ENCODE measurements around the gene FRMD4A. TPM values are rescaled to one million over a fixed set of nuclear protein-coding genes. Genes with fewer than 3 reads are reported as not detected.
"Not testable (repeated sequence)": the region's sequence is repeated elsewhere in the genome, so short reads cannot be mapped to it uniquely, and the experiment has no call there.

Gene FRMD4A
- total RNA-seq, 1 experiment from 2014 or later = 18.3 TPM

DNA sequence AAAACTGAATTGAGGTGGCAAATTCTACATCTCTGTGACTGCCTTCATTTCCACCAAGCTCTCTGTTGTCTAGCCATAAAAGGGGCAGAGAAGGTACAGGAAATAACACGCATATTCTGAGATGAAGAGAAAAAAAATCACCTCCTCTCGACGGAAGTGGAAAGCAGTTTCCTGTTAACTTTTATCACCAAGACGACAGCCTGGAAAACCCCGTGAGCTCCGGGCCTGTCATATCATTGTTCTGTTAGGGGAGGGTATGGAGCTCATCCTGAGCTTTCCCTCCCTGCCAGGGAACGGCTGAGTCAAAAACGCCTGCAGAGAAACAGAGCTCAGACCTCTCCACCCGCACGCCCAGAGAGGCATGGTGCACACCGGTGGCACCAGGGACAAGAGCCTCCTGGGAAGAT is 543.7 kb downstream of the FRMD4A start:
- peaks cover 15% of the 10 kb centered on the region for H3K4me1 ChIP-seq (replicated peaks; ENCODE audit: insufficient read depth)
- intact Hi-C loops (cut with micrococcal nuclease; ENCODE audit: unreplicated experiment) = loop anchor here (1.0 to 10.0 kb wide), 3 partner anchors 410 to 1308 kb away; partner anchors contain the start of gene RPP38
- no peaks in the 10 kb centered on the region for H3K9me2 ChIP-seq (ENCODE audit: insufficient read depth)
- H3K4me2 ChIP-seq = no peak overlapping the region
- TF ChIP-seq EZH2 (IDR thresholded peaks at IDR 0.05; ENCODE audit: low read depth) = no peak
- TF ChIP-seq, protein P1, sequence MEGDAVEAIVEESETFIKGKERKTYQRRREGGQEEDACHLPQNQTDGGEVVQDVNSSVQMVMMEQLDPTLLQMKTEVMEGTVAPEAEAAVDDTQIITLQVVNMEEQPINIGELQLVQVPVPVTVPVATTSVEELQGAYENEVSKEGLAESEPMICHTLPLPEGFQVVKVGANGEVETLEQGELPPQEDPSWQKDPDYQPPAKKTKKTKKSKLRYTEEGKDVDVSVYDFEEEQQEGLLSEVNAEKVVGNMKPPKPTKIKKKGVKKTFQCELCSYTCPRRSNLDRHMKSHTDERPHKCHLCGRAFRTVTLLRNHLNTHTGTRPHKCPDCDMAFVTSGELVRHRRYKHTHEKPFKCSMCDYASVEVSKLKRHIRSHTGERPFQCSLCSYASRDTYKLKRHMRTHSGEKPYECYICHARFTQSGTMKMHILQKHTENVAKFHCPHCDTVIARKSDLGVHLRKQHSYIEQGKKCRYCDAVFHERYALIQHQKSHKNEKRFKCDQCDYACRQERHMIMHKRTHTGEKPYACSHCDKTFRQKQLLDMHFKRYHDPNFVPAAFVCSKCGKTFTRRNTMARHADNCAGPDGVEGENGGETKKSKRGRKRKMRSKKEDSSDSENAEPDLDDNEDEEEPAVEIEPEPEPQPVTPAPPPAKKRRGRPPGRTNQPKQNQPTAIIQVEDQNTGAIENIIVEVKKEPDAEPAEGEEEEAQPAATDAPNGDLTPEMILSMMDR (conservative IDR thresholded peaks at IDR 0.05) = no peak
- DNase-seq = no peak
- H3K27ac ChIP-seq = no peak overlapping the region
- no peak overlapping the region for H2AFZ ChIP-seq
- no peaks in the 10 kb centered on the region for H3K36me3 ChIP-seq (ENCODE audit: low read depth)
- no peaks in the 10 kb centered on the region for H3K79me2 ChIP-seq (ENCODE audit: low read depth)
- no peaks in the 10 kb centered on the region for H3K27me3 ChIP-seq (ENCODE audit: insufficient read depth, low read depth)
- no peaks in the 10 kb centered on the region for H3F3A ChIP-seq (ENCODE audit: insufficient read depth, low read depth)
- H4K20me1 ChIP-seq (ENCODE audit: insufficient read depth) = no peaks in the 10 kb centered on the region
- no peak overlapping the region for H3K4me3 ChIP-seq
- no TSS peak for BruUV-seq (replicated peaks)
- CTCF ChIA-PET = no interaction called here
- H3K9me3 ChIP-seq (ENCODE audit: insufficient read depth, low read depth) = no peaks in the 10 kb centered on the region
- POLR2A ChIA-PET (ENCODE audit: unreplicated experiment) = no interaction called here

- no peaks in the 10 kb centered on the region for H3K79me2 ChIP-seq (ENCODE audit: low read depth)
- no peaks in the 10 kb centered on the region for H3F3A ChIP-seq (ENCODE audit: insufficient read depth, low read depth)
- no peaks in the 10 kb centered on the region for H4K20me1 ChIP-seq (ENCODE audit: insufficient read depth)
- POLR2A ChIA-PET (ENCODE audit: unreplicated experiment) = interaction anchor here (0.6 to 0.7 kb wide), 2 partner anchors 270 to 750 kb away, joined by 3 to 6 read pairs; no protein-coding TSS in a partner anchor
- no peak overlapping the region for H3K4me3 ChIP-seq
- H3K27ac ChIP-seq = no peak overlapping the region
- intact Hi-C loops (cut with micrococcal nuclease; ENCODE audit: unreplicated experiment) = loop anchor here (10.0 kb wide), 1 partner anchor 1311 kb away; the partner anchor contains the start of gene RPP38
- no TSS peak for BruUV-seq (replicated peaks)
- H3K36me3 ChIP-seq (ENCODE audit: low read depth) = no peaks in the 10 kb centered on the region
- no peak overlapping the region for H2AFZ ChIP-seq
- DNase-seq = no peak
- H3K9me2 ChIP-seq (ENCODE audit: insufficient read depth) = no peaks in the 10 kb centered on the region
- H3K9me3 ChIP-seq (ENCODE audit: insufficient read depth, low read depth) = no peaks in the 10 kb centered on the region
- H3K27me3 ChIP-seq (ENCODE audit: insufficient read depth, low read depth) = no peaks in the 10 kb centered on the region
- H3K4me1 ChIP-seq (replicated peaks; ENCODE audit: insufficient read depth) = peaks cover 13% of the 10 kb centered on the region
- TF ChIP-seq EZH2 (IDR thresholded peaks at IDR 0.05; ENCODE audit: low read depth) = no peak
- TF ChIP-seq, protein P1 (conservative IDR thresholded peaks at IDR 0.05) = peak; percentile 57
- H3K4me2 ChIP-seq = no peak overlapping the region
- CTCF ChIA-PET = no interaction called here
Observed at GRCh38 chr10:13784067-13784466, 546.7 kb downstream of the FRMD4A start.

DNA sequence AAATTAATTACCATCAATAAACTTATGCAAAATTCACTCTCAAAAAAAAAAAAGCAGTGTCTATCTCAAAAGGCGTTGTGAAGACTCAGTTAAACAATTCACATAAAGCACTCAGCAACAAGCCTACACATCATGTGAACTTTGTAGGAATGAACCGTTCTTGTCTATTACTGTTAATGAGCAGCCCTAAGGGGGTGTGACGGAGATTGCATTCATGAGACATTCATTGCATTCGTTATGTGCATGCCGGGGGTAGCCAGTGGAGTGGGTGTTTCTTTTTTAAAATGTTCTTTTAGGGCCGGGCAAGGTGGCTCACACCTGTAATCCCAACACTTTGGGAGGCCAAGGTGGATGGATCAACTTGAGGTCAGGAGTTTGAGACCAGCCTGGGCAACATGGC is 551.0 kb downstream of the FRMD4A start:
- DNase-seq = no peak
- Histone ChIP-seq H3K4me1 (replicated peaks; ENCODE audit: insufficient read depth) (peaks cover 16% of the 10 kb centered on the region), H2AFZ (no peak overlapping the region), H3K9me2 (ENCODE audit: insufficient read depth) (no peaks in the 10 kb centered on the region), H3K4me3 (no peak overlapping the region), H3K27ac (no peak overlapping the region), H3F3A (ENCODE audit: insufficient read depth, low read depth) (peaks cover 16% of the 10 kb centered on the region; the same call in 1 of the 2 replicates), H3K79me2 (ENCODE audit: low read depth) (no peaks in the 10 kb centered on the region), H4K20me1 (ENCODE audit: insufficient read depth) (no peaks in the 10 kb centered on the region), H3K4me2 (no peak overlapping the region), H3K27me3 (ENCODE audit: insufficient read depth, low read depth) (no peaks in the 10 kb centered on the region), H3K9me3 (ENCODE audit: insufficient read depth, low read depth) (no peaks in the 10 kb centered on the region), H3K36me3 (ENCODE audit: low read depth) (no peaks in the 10 kb centered on the region)
- BruUV-seq (replicated peaks) = no TSS peak
- TF ChIP-seq, protein P1 (conservative IDR thresholded peaks at IDR 0.05) = no peak
- no peak for TF ChIP-seq EZH2 (IDR thresholded peaks at IDR 0.05; ENCODE audit: low read depth)
- intact Hi-C loops (cut with micrococcal nuclease; ENCODE audit: unreplicated experiment) = loop anchor here (5.0 to 10.0 kb wide), 2 partner anchors 72 to 1315 kb away; partner anchors contain the start of gene RPP38
- ChIA-PET CTCF (interaction anchor here (0.8 kb wide), 1 partner anchor 120 kb away, joined by 4 read pairs; no protein-coding TSS in a partner anchor), POLR2A (ENCODE audit: unreplicated experiment) (no interaction called here)

DNA sequence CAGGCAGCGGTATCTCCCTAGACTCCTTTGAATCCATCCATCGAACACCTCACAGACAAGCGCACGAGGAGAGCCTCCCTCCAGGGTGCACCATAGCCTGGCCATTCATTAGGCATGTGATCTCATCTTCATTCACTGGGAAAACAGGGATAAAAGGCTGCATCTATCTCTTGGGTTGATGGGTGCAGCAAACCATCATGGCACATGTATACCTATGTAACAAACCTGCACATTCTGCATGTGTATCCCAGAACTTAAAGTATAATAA is 552.1 kb downstream of the FRMD4A start:
- intact Hi-C loops (cut with micrococcal nuclease; ENCODE audit: unreplicated experiment) = loop anchor here (1.0 to 5.0 kb wide), 4 partner anchors 71 to 406 kb away; no protein-coding TSS in a partner anchor
- H3K9me2 ChIP-seq (ENCODE audit: insufficient read depth); H3K4me2 ChIP-seq; H3K36me3 ChIP-seq (ENCODE audit: low read depth); H3K27me3 ChIP-seq (ENCODE audit: insufficient read depth, low read depth); H3K4me3 ChIP-seq; H3K79me2 ChIP-seq (ENCODE audit: low read depth); H3K27ac ChIP-seq; H2AFZ ChIP-seq; H3K9me3 ChIP-seq (ENCODE audit: insufficient read depth, low read depth); CTCF ChIA-PET; H4K20me1 ChIP-seq (ENCODE audit: insufficient read depth); DNase-seq; BruUV-seq (replicated peaks); POLR2A ChIA-PET (ENCODE audit: unreplicated experiment): not testable (repeated sequence)
- H3K4me1 ChIP-seq (replicated peaks; ENCODE audit: insufficient read depth) = peaks cover 19% of the 10 kb centered on the region
- H3F3A ChIP-seq (ENCODE audit: insufficient read depth, low read depth) = peaks cover 17% of the 10 kb centered on the region; the same call in 1 of the 2 replicates
